ENCODE data around the gene CASZ1. TPM values are rescaled to one million over a fixed set of nuclear protein-coding genes. Genes with fewer than 3 reads are reported as not detected.

Gene CASZ1
- total RNA-seq, 1 donor from 2014 or later = 3.9 TPM

DNA sequence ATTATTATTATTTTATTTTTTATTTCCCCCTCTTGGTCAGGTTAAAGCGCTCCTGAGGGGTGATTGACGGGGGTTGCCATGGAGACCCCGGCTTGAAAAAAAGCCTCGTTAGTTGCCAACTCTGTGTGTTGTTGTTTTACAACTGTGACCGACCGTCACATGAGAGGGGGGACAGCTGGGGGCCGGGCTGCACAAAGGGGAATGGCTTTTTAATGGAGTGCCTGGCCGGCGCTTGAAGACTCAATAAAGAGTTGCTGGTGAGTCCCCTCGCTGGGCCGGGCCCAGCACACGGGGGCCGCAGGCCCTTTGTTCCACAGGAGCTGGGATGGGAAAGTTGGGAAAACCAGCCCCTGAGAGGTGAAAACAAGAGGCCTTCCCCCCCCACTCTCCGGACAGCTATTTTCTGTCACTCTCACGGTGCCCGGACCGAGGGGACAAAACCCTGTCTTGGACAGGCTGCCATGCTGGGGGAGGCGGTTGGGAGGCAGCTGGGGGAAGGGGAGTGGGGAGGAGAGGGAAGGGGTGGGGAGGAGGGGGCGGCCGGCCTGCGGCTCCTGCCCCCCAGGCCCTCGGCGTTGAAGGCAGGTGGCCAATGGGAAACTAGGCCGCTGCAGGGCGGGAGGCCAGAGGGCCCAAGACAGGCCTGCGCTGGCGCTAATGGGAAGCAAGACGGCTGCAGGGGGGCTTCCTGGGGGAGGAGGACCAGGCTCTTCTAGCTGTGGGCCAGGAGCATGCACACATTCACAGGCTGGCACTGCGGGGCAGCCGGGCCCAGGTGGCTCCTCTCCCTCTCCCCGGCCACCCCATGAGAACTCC lies 67.6 kb downstream of the CASZ1 start:
- no peak for DNase-seq (ENCODE audit: low spot score)

GRCh38 chr1:10727751-10728232 lies 68.7 kb downstream of the CASZ1 start:
- DNase-seq (ENCODE audit: low spot score) = no peak

DNA sequence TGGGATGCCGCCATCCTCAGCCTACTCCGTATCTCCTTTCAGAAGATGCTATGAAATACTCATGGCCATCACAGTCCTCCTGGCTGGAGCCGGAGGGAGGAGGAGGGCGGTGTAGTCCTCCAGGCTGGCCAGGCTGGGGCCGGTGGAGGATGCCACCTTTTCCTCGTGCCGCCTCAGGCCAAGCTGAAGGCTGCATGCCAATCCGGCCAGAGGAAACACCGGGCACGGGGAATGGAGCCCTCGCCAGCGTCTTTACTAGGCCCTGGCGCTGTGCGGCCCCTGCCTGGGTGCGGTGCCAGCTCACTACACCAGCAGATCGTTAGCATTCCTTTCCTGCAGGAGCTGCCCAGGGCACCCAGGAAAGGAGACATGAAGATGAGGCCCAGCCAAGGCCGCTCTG lies 70.1 kb downstream of the CASZ1 start:
- DNase-seq (ENCODE audit: low spot score) = no peak

GRCh38 chr1:10724948-10725847 lies 71.2 kb downstream of the CASZ1 start:
- DNase-seq (ENCODE audit: low spot score) = peak; percentile 48

DNA sequence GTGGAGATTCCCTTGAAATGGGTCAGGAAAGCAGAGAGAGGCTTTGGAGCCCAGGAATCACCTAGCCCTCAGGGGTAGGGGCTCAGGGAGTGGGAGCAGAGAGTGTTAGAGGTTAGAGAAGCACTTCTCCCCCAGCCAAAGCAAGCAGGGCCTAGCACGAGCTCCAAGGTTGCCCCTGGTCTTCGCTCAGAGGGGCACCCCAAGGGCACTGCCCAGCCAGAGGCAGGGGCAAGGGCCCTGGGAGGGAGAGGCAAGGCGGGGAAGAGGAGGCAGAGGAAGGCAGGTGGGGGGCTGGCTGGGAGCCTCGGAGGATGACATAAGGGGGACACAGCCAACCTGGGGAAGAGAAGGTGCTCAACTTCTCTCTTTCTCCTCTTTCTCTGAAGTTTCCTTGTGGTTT lies 71.9 kb downstream of the CASZ1 start:
- DNase-seq (ENCODE audit: low spot score) = no peak

DNA sequence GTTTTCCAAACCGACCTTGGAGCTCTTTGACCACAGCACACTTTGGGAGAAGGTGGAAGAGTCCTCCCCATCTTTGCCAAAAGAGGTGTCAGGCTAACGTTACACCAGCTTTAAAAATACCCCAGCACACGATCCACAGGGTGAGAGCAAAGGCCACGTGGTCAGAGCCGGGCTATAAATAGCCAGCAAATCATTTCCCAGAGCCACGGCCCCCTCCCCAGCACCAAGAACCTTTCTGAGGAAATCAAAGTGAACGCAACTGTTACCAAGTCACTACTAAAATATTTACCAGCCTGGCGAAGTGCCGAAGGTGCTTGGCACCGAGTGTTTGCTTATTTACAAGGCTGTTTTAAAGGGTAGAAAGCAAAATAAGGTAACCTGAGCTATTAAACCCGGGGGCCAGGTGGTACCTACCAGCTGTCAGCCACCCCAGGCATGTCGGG lies 72.4 kb downstream of the CASZ1 start:
- DNase-seq (ENCODE audit: low spot score) = no peak

GRCh38 chr1:10723317-10723716 lies 73.1 kb downstream of the CASZ1 start:
- DNase-seq (ENCODE audit: low spot score) = no peak

GRCh38 chr1:10722803-10723202 lies 73.6 kb downstream of the CASZ1 start:
- no peak for DNase-seq (ENCODE audit: low spot score)

- DNase-seq (ENCODE audit: low spot score) = no peak
These were observed 74.8 kb downstream of the CASZ1 start for GRCh38 chr1:10721381-10722321.

GRCh38 chr1:10720635-10721034 lies 75.8 kb downstream of the CASZ1 start:
- DNase-seq (ENCODE audit: low spot score) = no peak

GRCh38 chr1:10718083-10718415 lies 78.4 kb downstream of the CASZ1 start:
- no peak for DNase-seq (ENCODE audit: low spot score)

- no peak for DNase-seq (ENCODE audit: low spot score)
These were observed 79.0 kb downstream of the CASZ1 start for GRCh38 chr1:10717296-10718082.

DNA sequence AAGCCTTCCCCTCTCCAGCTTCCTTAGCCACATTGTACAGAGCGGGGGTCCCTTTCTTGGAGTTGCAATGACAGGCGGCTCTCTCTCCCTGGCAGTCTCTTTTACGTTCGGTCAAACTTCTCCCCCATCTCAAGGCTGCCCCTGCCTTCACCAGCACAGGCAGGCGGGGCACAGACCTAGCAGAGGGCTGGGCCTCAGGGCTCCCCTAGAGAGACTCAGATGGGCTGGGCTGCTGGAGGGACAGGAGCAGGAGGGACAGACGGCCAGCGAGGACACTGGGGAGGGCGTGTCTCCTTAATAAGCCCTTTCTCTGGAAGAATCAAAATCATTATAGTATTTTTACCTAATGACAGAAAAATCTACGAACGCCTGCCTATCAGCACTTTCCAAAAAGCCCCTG lies 79.6 kb downstream of the CASZ1 start:
- DNase-seq (ENCODE audit: low spot score) = no peak

- peak; percentile 3 for DNase-seq (ENCODE audit: low spot score)
These were observed 81.9 kb downstream of the CASZ1 start for GRCh38 chr1:10714337-10715114.

DNA sequence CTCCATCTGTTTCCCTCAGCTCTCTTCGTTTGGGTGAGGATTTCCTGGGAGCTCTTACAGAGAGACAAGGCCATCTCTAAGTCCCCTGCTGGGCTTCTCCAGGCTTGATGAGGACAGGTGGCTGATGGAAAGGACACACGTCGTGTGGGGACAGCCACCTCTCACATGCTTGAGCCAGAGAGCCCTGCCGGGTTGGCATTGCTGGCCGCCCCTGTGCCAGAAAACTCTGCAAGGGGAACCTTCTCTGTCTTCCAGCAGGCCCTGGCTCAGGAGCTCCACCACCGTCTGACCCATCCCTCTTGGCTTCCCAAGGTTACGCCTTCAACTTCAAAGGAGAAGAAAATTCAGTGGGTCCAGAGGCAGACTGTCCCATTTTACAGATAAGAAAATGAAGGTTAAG lies 82.8 kb downstream of the CASZ1 start:
- no peak for DNase-seq (ENCODE audit: low spot score)

DNA sequence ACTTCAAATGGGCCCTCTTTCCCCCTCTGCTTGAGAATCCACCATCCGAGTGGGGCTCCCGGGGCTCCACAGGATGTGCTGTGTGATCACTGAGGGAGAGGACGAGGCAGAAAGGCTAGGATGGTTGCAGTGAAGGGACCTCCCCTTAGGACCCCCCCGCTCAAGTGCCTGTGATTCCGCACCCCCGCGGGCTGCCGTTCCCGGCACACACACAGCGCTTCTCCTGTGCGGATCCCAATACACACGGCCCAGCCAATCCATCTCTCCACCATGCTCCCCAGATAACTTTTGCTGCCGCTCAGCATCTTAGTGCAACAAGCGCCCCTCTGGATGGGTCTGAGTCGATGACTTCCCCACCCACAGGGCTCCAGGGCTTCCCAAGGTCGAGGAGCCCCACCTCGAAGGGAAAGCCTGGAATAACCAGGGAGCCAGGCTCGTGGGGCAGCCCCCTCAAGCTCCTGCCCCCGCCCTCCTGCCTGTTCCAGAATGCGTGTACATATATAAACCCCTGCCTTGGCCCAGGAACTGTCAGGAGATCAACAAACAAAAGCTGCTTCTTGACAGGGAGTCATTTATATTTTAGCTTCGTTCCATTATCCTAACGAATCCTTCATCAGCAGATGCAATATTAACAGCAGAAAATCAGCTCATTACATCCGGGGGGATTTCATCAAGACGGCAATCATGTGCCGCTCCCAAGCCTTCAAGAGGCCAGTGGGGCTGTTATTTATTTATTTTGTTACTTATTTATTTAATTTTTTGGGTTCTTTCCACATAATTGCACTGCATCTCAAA lies 83.7 kb downstream of the CASZ1 start:
- no peak for DNase-seq (ENCODE audit: low spot score)

- no peak for DNase-seq (ENCODE audit: low spot score)
These were observed 86.0 kb downstream of the CASZ1 start for GRCh38 chr1:10710489-10710888.

DNA sequence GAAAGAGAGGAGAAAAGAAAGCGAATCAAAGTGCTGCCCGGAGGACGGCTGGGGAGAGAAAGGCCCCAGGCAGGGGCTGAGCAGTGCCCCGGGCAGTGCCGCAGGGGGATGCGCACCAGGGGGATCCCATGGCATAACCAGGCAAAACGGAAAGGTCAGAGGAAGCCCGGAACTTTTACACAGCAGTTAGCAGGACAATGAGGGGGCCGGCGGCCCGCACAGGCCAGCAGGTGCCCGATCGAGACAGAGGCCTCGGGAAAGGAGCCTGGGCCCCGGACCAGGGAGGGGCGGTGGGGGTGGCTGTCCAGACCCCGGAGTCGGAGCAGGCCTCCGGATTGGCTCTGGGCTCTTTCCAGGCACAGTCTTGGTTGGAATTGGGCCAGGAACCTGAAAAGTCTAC lies 86.8 kb downstream of the CASZ1 start:
- no peak for DNase-seq (ENCODE audit: low spot score)

DNA sequence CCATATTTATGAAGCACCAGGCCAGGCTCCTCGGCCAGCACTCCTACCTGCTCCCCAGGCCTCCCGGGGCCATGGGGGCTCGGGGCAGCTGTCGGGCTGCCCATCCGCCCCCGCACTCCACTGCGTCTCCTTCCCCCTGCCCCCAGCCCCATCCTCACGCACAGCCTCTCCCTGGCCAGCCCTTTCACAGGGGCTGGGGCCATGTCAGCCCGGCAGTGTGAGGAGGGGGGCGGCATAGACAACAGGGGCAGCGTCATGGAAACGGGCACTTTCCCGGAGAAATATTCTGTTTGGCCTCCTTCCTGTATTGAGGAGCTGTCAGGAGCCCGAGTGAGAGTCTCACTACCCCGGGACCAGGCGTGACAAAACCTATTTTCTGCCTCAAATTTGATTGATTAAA lies 87.3 kb downstream of the CASZ1 start:
- DNase-seq (ENCODE audit: low spot score) = no peak
